Fibroblast of lung (primary cell): ENCODE results near the gene DOK3.

Experiments
- CTCF ChIP-seq, 2 donors: IDR thresholded peaks in 1 of 2; conservative IDR thresholded peaks in 1 of 2; 1 replicate in 1 of 2; 2 replicates in 1 of 2; pipeline ENCODE4 v1.5.1; 2011 to 2012; ENCODE audit warnings: low read length in 2 of 2, control low read depth in 1 of 2, inconsistent platforms in 1 of 2, low read depth in 1 of 2, mild to moderate bottlenecking in 1 of 2
- EZH2 ChIP-seq: IDR thresholded peaks from 2 replicates; pipeline ENCODE4 v1.5.1; 2012; ENCODE audit warnings: low read length, control low read depth, mild to moderate bottlenecking; ENCODE audit errors: missing control alignments

GRCh38 chr5:177538876-177539275 lies 29.2 kb upstream of the DOK3 start:
- TF ChIP-seq CTCF (conservative IDR thresholded peaks at IDR 0.05 in 1 of 2, IDR thresholded peaks at IDR 0.05 in 1 of 2; ENCODE audit: low read depth in 1 of 2, low read length in 2 of 2) (no peak), EZH2 (no peak)
